Erythroblast (primary cell): ENCODE results near the gene HOXB1.

Experiments
- GATA1 ChIP-seq: IDR thresholded peaks from 2 replicates; pipeline ENCODE4 v1.6.1; 2011; ENCODE audit warnings: low read depth, mild to moderate bottlenecking, control low read depth, low read length, moderate library complexity
- POLR2A ChIP-seq: IDR thresholded peaks from 2 replicates; pipeline ENCODE4 v1.6.1; 2011; ENCODE audit warnings: mild to moderate bottlenecking, low read length

DNA sequence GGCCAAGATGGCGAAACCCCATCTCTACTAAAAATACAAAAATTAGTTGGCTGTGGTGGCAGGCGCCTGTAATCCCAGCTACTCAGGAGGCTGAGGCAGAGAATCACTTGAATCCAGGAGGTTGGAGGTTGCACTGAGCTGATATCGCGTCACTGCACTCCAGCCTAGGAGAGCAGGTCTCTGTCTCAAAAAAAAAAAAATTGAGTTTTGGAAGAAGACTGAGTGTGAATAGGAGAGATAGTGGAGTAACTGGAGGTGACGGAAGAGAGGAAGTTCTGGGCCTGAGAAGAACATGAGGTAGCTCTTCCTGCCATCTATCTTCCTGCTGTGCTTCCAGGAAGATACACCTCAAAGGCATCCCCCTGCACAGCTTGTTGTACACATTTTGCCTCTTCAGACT lies 11.4 kb downstream of the HOXB1 start:
- TF ChIP-seq POLR2A = no peak
- no peak for TF ChIP-seq GATA1
